HG03521 (cell line): ENCODE data around the gene TPCN2.
"Not testable (repeated sequence)": the region's sequence is repeated elsewhere in the genome, so short reads cannot be mapped to it uniquely, and the experiment has no call there.

Experiments
- ATAC-seq: cut with Tn5 transposase; IDR thresholded peaks from one replicate; pipeline ENCODE4 v1.9.1; 2021; ENCODE audit warnings: mild to moderate bottlenecking, moderate library complexity; ENCODE audit not compliant: unreplicated experiment

The TPCN2 gene

DNA sequence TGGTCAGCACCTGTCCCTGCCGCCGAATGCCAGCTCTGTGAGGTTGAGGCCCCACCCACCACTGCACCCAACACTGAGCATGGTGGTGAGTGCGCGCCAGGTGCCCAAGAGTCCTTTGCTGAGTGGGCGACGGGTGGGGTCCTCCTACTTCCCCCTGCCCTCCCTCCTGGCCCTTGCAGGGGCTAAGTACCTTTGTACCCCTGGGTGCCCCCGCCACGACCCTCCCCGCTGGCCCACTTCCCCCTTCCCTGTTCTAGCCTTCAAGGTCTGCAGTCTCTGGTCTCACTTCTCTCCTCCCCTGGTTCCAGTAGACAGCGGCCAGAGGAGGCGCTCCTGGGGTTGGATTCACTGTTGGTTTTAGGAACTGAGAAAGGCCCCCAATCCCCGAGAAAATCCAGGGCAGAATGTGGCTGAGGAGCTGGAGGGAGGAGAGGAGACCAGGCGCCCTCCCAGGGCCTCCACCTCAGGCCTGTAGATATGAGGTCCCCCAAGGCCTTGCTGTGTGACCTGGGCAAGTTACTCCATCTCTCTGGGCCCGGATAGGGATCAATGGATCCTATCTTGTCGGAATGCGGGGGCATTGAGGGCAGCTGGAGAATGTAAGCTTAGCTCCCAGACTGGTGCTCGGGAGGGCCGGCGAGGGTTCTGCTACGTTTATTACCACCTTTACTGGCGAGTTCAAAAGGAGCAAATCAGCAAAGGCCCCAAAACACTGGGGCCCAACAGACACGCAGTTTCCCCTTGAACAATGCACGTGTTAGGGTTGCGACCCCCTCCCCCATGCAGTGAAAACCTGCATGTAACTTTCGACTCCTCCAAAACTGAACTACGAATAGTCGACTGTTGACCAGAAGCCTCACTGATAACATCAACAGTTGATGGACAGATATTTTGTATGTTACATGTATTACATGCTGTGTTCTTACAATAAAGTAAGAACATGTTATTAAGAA lies 75.1 kb downstream of the TPCN2 start:
- ATAC-seq, result no peak

DNA sequence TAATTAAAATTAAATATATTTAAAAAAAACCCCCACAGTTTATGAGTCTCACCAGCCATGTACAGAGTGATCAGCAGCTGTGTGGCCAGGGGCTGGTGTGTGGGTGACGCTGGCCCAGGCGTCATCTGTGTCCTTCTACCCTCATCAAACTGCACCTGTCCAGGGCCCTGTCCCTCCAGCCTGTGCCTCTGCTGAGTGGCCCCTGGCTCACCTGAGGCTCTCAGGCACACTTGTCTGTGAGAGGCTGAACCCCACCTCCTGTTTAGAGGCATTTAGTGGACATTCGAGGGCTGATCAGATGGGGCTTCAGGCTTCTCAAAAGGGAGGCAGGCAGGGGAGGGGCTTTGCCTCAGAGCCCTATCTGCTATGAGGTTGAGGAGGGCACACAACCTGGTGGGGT lies 77.1 kb downstream of the TPCN2 start:
- ATAC-seq, result no peak

- no peak for ATAC-seq
Measured at GRCh38 chr11:69126286-69126685, 77.6 kb downstream of the TPCN2 start.

- ATAC-seq, result no peak
Measured at GRCh38 chr11:69127081-69127850, 78.5 kb downstream of the TPCN2 start.

- no peak for ATAC-seq
Measured at GRCh38 chr11:69127884-69128283, 79.2 kb downstream of the TPCN2 start.

DNA sequence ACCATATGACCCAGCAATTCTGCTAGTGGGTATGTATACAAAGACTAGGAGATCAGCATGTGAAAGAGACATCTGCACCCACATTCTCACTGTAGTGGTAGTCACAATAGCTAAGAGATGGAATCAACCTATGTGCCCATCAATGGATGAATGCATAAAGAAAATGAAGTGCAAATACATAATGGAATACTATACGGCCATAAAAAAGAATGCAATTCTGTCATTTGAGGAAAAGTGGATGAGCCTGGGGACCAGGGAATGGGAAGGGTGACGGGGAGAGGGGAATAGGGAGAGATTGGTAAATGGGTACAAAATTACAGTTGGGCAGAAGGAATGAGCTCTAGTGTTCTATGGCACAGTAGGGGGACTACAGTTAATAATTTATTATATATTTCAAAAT lies 80.3 kb downstream of the TPCN2 start:
- no peak for ATAC-seq

DNA sequence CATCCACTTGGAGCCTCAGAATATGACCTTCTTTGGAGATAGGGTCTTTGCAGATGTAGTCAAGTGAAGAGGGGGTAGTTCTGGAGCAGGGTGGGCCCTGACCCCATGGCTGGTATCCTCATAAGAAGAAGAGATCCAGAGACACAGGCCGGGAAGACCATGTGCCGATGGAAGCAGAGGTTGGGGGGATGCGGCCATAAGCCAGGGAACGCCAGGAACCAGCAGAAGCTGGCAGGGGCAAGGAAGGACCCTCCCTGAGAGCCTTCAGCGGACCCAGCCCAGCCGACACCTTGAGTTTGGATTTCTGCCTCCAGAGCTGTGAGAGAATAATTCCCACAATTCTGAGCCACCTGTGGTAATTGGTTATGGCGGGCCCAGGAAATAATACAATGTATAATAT lies 80.9 kb downstream of the TPCN2 start:
- no peak for ATAC-seq

DNA sequence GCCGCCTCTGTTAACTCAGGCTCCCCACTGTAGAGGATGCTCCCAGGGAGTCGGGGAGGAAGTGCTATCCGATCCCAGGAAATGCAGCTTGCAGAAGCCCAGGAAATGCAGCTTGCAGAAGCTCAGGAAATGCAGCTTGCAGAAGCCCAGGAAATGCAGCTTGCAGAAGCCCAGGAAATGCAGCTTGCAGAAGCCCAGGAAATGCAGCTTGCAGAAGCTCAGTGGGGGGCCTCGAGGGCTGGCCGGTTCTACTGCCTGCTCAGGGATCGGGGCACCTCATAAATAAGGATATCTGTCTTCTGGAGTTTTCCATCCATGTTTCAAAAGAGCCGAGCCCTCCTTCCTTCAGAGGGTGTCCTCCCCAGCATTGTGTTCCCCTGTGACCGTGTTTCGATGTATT lies 81.9 kb downstream of the TPCN2 start:
- ATAC-seq, result no peak

DNA sequence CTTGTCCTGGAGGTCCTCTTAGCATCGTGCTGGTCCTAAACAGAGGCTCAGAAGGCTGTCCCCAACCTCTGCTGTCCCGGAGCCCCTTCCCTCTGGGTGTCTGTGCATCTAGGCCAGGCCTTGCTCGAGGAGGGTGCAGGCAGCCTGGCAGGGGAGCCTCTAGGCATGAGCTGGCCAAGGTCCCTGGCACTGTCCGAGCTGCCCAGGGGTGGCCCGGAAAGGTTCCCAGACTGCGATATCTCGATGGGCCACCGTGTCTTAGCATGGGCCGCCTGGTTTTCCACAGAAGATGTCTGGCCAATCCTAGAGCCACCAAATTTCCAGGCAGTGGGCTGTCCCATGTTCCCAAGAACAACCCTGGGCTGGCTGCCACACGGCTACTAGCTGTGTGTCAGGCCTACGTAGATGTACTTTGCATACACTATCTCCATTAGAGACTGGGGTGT lies 82.4 kb downstream of the TPCN2 start:
- ATAC-seq, result no peak

DNA sequence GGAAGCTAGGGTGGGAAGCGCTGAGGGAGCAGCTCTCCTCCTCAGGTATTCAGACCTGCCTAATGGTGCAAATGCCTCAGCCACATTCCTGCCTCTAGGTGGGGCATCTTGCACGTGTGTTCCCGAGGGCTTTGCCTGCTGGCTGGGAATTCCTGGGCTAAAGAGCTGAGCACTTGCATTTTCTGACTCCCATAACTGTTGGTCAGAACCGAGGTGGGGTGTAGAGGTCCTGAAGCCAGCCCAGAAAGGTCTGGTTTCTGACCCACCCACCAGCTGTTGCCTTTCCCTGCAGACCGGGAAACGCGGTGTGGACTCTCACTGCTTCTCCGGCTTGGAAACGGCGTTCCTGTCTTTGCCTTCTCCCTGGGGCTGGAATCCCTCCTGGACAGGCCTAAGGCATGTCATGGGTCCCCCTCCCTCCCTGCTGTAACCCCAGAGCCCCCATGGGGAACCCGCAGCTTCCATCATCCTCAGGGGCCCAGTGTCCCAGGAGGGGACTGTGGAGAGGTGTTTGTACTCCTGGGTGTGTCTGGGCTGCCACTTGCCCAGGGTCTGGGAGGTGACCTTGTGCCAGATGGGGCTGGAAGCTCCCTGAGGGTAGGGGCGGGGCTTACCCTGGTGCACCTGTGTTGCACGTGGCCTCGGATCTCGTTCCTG lies 83.0 kb downstream of the TPCN2 start:
- no peak for ATAC-seq

DNA sequence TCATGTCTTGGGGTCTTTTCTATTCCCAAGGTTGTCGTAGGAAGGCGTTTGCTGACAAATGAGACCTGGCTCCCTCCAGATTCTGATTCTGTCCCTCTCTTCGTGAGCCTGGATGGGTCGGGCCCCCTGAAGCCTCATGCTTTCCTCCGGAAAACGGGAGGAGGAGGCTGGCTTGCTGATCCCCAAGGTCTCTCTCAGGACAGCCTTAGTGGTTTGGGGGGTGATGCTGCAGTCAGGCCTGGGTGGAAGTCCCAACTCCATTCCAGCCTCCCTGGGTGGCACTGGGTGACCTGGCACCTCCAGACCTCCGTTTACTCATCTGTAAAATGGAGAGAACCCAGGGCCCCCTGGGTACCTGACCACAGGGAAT lies 83.6 kb downstream of the TPCN2 start:
- ATAC-seq, result no peak

DNA sequence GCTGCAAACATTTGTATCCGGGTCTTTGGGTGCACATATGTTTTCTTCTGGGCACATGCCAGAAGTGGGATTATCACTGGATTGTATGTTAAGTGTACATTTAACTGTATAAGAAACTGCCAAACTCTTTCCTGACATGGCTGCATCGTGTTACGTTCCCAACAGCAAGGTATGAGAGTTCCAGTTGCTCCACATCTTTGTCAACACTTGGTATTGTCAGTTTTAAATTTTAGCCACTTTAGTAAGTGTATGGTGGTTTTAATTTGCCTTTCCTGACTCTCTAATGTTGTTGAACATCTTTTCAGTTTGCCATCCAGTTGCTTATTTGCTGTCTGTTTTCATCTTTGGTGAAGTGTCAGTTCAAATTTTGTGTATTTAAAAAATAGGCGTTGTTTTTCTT lies 84.5 kb downstream of the TPCN2 start:
- no peak for ATAC-seq

- ATAC-seq, result not testable (repeated sequence)
Measured at GRCh38 chr11:69134182-69134581, 85.5 kb downstream of the TPCN2 start.

GRCh38 chr11:69134957-69135356 lies 86.2 kb downstream of the TPCN2 start:
- ATAC-seq, result no peak

DNA sequence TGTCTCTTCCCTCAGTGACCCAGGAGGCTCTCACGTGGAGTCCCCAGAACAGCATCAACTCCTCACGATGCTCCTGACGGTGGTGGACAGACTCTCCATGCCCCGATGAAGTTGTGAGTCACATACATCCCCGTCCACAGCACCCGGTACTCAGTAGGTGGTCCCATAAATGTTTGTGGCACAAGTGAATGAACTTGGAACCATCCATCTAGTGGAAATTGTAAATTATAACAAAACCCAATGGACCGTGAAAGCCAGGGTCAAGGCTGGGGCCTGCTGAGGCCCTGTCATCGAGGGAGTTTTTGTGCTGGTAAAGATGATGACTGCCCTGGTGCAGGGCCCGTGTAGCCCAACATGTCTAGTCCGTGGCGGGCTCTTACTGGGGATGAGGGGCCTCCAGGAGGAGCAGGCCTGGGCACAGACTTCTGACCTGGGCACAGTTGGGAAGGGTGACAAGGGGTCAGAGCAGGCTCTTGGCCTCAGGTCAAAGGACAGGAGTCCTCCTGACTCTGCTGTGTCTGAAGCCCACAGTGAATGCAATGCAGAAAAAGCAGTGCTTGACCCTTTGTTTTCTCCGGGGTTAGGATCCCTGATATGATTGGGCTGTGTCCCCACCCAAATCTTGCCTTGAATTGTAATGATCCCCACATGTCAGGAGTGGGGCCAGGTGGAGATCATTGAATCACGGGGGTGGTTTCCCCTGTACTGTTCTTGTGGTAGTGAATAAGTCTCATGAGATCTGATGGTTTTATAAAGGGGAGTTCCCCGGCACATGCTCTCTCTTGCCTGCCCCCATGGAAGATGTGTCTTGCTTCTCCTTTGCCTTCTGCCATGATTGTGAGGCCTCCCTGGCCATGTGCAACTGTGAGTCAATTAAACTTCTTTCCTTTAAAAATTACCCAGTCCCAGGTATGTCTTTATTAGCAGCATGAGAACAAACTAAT lies 87.0 kb downstream of the TPCN2 start:
- ATAC-seq, result no peak

GRCh38 chr11:69136471-69136870 lies 87.7 kb downstream of the TPCN2 start:
- no peak for ATAC-seq

GRCh38 chr11:69137151-69137844 lies 88.6 kb downstream of the TPCN2 start:
- no peak for ATAC-seq

DNA sequence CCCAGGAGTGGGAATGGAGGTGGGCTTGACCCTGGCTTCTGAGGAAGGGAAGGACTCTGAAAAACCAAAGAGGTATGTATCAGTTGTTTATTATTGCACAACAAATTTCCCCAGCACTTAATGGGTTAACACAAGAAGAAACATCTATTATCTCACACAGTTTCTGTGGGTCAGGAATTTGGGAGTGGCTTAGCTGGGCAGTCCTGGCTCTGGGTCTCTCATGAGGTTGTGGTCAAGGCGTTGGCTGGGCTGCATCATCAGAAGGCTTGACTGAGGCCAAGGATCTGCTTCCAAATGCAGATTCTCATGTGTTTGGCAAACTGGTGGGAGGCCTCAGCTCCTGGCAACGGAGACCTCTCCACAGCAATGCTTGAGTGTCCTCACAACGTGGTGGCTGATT lies 89.5 kb downstream of the TPCN2 start:
- ATAC-seq, result no peak

- ATAC-seq, result not testable (repeated sequence)
Measured at GRCh38 chr11:69140161-69140560, 91.4 kb downstream of the TPCN2 start.

GRCh38 chr11:69140635-69141034 lies 91.9 kb downstream of the TPCN2 start:
- no peak for ATAC-seq
